Fibroblast of upper back skin (primary cell): ENCODE measurements around the gene STK16.
"Not testable (repeated sequence)": the region's sequence is repeated elsewhere in the genome, so short reads cannot be mapped to it uniquely, and the experiment has no call there.

ENCODE experiments used
- DNase-seq: peaks from one replicate; pipeline ENCODE4 v3.0.0-alpha.2; 2013

STK16 gene

DNA sequence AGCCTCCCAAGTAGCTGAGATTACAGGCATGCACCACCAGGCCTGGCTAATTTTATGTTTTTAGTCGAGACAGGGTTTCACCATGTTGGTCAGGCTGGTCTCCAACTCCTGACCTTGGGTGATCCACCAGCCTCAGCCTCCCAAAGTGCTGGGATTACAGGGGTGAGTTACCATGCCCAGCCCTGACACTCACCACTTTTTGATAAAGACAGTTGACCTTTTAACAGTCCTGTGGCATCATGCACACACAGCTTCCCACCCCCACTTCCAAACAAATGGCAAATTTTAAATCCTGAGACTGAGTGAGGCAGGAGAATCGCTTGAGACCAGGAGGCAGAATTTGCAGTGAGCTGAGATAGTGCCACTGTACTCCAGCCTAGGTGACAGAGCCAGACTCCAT, 27.7 kb downstream of the STK16 start:
- DNase-seq, result no peak

DNA sequence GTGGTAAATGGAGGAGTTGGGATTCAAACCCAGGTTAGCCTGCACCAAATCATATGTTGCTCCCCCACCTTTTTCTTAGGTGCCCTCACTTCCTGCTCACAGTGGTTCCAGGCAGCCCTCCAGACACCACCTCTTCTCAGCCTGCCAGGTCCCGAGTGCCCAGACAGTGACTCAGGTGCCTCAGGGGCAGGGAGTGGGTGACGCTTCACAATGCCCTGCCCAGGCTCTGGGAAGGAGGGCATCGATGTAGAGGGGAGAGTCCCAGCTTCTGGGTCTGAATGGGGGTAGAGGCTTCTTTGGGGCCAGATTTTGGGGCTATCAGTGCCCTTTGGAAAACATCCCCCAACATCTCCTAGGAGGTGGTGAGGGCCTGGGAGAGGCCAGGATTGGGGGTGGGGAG, 28.7 kb downstream of the STK16 start:
- no peak for DNase-seq

DNA sequence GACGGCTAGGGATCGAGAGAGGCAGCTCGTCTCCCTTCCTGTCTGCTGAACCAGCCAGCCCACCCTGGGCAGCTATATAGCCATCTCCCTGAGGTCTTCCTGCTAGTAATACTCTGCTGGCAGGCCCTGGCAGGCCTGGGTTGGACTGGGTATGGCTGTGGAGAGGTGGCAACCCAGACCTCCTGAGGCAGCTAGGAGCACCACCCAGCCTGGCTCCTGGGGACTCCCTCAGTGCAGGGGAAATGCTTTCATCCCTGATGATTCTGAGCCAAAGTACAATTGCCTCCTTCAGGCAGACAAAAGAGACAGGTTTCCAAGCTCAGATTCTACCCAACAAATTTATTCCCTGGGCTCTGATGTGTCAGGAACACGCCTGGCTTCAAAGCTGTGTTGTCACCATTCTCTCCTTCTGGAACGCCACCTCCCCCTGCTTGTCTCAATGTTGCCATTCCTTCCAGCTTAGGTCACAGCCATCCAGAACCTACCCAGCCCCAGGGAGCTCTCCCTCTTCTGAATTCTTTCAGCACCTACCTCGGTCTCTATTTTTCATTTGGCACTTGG, 29.2 kb downstream of the STK16 start:
- DNase-seq, result peak; percentile 88

DNA sequence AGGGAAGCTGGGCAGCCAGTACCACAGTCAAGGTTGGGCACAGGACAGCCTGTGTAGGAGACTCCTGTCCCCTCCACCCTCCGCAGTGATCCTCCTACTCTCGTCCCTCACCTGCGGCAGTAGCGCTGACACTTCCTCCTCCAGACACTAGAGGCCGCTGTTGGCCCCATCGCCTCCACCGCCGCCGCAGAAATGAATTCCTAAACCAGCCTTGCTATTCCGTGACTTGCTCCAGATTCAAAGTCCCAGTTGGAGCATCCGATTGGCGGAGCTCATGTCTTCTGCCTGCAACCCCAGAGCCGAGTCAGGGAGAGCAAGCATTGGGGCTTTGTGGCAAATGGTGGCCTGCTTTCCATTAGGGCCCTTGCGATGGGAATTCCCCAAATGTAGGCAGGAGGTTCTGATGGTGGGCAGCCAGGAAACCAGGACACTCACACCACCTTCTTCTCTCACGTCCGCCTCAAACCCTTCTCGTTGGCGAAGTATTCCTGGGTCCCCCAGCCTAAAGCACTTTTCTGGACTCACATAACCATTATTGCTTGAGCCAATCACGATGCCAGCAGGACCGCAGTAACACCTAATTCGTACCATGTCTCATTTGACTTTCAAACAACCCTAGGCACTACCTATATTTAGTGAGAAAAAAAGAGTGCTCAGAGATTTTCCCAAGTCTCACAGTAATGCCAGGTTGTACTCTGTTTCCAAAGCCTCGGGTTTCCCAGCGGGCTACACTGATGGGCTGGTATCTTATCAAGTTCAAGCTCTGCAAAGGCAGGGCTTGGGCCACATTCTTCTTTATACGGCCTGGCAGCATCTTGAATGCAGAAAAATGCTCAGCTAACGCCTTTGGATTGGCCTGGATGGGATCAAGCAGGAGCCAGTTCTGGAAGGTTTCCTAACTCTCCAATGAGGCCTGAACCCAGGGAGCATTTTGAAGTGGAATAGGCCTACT, 32.7 kb downstream of the STK16 start:
- peak; percentile 86 for DNase-seq

DNA sequence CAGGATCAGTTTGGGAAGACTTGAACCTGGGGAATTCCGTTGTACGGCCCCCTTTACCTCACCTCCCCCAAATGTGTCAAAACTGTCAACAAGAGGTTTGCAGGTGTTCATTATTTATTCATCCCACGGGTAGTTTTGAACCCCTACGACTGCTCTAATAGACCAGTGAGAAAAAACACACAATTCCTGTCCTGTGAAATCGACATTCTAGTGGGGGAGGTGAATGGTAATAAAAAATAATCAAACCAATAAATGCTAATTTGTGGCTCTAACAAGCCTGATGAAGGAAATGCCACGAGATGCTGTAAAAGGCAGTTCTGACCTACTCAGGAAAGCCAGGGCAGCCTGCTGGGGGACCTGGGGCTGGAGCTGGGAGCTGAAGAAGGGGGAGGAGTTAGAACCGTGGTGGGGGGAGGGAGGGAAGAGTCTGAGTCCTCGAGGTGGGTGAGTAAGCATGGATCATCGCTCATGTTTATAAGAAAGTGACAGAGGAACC, 33.4 kb downstream of the STK16 start:
- DNase-seq, result no peak

DNA sequence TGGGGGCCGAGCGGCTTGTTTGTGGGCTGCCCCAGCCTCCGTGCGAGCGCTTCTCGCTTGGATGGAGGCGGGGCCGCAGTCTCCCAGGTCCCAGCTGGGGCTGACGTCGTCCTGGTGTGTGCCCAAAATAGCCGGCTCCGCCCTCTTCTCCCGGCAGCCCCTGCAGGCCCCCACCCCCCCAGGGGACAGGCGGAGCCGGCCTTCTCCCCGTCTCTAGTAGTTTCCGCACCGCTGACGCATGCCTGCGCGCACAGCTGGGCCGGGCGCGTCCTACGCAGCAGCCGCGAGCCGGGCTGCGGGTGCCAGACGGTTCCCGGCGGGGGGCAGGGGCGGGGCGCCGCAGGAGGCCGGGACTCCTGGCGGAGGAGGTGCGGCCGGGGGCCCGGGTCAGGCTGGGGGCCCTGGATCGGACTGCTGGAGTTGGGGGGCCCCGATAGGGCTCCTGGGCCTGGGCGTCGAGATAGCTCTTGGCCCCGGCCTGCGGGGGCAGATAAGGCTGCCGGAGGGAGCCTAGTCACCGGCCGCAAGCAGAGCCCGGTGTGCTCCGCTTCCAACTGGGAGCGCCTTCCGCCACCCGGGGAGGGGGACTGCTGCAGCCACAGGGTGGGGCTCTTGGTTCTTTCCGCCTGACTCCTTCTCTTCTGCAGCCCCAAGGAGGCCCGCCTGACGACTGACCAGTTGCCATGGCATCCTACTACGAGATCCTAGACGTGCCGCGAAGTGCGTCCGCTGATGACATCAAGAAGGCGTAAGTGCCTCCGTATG, 34.1 kb downstream of the STK16 start, which contains the start of gene DNAJB2:
TSS of gene DNAJB2 (plus strand) at position 216 of the 765 bp plus-strand sequence. CDS start at position 684, 468 bp downstream.
- peak; percentile 99 for DNase-seq

DNA sequence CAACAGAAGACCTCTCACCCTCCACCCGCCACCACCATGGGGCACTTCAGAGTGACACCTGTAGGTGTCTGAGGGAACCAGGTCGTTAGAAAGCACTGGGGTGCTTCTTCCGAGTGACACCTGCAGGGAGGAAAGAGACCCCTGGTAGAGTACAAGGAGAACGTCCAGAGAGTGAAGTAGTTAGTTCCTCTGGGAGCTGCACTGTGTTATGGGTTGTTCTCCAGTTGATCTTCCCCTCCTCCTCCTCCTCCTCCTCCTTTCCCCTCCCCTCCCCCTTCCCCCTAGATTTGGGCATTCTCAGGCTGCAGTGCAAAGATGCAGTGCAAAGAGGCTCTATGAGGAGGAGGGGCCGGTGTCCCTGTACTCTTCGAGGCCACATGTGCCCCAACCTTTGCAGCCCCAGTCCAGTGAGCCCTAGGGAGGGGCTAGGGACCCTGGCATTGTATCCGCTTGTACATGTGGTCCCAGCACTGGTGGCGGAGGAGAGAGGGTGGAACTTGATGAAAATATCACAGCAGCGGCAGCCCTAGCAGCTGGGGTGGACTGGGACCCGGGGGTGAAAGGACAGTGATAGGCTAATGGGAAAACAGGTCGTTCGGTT, 34.7 kb downstream of the STK16 start:
- DNase-seq, result no peak

DNA sequence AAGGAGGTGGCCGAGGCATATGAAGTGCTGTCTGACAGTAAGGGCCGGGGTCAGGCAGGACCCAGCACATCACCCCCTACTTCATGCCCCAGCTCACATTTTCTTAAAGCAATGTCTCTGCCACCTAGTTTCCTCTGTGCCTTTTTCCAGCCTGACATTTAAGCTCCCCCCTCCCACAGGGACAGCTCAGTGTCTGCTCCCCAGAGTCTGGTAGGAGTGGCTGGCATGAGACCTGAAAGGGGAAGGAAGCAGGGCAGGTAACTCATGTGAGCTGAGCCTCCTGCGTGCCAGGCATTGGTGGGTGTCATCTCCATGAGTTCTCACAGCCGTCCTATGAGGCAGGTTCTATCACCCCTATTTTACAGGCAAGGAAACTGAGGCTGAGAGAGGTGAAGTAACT, 35.4 kb downstream of the STK16 start:
- DNase-seq, result no peak

DNA sequence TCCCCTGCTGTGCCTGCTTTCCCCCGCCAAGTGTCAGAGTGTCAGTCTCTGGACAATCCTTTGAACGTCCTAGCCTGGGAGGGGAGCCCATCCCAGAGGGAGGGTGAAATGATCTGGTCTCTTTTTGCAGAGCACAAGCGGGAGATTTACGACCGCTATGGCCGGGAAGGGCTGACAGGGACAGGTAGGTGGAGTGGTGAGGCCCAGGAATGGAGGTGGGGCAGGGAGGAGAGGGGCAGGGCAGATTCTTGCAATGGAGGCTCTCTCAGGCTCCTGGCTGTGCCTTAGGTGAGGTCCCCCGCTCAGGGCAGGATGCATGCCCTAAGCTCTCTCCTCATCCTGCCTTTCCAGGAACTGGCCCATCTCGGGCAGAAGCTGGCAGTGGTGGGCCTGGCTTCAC, 36.3 kb downstream of the STK16 start:
- no peak for DNase-seq

DNA sequence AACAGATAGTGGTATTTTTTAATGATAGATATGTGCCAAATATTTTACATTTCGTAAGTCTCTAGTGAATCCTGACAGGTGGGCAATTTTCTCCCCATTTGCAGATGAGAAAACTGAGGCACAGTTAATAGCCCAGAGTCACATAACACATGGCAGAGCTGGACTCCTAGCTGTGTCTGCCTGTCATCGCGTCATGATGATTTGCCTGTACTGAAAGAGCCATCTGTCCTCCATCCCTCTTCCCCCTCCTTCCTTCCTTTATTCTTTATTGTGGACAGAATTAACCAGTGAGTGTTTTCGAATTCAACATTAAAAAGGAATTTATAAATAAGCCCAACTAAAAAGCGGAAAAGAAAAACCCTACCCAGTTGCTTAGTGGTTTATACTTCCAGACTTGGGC, 37.1 kb downstream of the STK16 start:
- DNase-seq, result no peak

DNA sequence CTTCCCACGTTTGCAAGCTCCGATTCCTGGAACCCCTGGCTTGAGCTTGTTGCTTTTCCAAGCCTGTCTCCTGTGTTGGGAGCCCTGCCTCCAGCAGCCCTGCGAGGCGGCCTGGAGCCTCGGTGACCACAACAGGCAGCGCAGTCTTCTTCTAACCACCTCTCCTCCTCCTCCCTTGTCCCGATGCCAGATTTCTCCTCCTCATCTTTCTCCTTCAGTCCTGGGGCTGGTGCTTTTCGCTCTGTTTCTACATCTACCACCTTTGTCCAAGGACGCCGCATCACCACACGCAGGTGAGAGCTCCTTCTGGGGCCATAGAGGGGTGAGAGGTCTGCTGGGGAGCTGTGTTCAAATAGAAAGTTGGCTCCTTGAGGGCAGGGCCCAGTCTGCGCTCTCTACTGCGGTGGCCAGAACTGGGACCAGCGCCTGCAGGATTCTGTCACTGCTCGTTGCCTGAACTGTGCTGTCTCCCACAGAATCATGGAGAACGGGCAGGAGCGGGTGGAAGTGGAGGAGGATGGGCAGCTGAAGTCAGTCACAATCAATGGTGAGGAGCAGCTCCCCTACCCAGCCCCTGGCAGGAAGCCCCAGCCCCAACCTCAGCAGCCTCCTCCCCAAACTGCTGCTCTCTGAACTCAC, 37.8 kb downstream of the STK16 start:
- peak; percentile 23 for DNase-seq

DNA sequence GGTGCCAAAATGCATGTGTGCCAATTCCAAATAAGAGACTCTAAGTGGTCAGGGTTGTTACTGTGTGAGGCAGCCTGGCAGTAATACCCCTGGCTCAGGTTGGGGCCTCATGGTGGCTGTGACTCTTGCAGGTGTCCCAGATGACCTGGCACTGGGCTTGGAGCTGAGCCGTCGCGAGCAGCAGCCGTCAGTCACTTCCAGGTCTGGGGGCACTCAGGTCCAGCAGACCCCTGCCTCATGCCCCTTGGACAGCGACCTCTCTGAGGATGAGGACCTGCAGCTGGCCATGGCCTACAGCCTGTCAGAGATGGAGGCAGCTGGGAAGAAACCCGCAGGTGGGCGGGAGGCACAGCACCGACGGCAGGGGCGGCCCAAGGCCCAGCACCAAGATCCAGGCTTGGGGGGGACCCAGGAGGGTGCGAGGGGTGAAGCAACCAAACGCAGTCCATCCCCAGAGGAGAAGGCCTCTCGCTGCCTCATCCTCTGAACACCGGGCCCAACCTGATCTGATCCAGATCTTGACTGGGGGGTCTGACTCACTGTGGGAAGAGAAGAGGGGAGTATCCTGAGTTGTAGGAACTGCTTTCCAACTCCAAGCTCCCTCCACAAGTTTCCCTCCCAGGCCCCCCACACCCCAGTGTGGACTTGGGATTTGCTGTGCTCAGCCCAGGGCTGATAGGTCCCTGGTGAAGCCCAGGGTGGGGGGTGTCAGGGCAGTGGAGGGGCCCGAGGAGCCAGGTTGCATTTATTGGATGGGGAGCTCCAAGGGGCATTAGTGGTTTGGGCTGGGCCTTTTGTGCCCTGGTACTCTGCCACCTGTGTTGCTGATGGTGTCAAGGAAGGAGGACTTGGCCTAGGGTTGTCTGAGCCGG, 39.5 kb downstream of the STK16 start:
- DNase-seq, result no peak

DNA sequence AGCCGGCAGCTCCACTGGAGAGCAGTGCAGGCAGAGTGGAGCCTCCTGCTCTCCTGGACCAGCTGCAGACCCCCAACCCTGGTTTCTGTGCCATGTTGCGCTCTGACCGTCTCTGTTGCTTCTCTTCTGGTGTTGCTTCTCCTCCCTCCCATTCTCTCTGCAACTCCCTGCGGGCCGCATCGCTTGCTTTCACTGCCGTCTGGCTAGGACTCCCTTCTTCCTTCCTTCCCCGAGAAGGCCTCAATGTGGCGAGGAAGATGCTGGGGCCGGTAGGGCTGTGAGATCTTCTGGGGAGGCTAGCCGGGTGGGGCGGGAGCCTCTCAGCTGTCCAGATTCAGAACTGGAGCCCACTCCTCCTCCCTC, 40.1 kb downstream of the STK16 start:
- DNase-seq, result no peak

DNA sequence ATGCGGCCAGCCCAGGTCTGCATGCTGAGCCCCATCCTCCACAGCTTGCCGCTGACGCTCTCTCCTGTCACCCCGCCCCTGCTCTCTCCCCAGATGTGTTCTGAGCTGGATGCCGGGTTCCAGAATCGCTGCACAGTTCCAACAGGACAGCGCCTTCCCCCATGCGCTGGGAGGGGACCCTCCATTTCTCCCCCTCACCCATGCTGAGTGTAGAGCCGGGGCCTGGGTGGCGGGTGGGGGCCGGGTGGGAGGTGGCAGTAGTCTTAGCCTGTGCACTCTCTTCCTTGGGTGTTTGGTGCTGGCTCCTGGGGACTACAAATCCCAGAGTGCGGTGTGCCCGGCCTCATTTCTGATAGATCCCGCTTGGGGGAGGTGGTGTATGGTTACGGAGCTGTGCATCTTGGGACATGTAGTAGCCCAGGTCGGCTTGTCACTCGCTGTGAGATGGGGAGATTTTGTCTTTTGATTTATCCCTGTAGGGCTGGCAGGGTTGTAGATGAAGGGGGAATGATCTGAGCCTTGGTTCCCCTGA, 40.7 kb downstream of the STK16 start:
- DNase-seq, result peak; percentile 74

DNA sequence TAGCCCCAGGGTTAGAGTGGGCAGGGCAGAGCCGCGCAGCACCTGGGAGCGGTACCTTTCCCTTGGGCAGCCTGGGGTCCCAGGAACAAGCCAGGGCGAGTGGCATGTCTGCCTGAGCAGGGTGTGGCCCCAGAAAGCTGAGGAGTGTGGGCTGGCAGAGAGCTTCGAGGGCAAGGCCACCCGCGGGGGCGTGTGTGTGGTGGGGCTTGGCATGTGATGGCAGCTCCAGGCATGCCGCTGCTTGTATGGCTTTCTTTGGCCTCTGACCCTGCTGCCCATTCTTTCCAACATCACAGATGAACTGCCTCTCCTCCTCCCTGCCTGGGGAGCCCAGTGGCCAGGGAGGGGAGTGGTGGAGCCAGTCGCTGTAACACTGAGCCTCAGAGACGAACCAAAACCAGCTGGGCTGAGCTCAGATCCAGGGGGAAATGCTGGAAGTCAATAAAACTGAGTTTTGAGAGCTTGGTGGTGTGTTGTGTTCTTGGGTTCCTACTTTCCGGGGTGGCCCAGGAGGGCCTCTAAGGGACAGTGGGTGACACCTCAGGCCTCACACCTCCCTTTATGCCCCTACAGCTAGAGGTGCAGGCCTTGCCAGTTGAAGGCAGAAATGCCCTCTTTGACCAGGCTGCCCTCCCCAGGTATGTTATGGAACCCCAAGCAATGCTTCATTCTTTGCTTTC, 41.3 kb downstream of the STK16 start:
- DNase-seq, result no peak

DNA sequence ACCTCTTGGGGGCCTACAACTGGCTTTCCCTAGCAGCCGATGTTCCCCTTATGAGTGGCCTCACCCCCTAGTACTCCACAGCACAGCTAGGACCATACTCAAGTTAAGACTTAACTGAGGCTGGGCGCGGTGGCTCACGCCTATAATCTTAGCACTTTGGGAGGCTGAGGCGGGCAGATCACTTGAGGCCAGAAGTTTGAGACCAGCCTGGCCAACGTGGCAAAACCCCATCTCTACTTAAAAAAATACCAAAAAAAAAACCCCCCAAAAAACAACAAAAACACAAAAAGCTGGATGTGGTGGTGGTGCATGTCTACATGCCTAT, 41.8 kb downstream of the STK16 start:
- DNase-seq, result not testable (repeated sequence)

DNA sequence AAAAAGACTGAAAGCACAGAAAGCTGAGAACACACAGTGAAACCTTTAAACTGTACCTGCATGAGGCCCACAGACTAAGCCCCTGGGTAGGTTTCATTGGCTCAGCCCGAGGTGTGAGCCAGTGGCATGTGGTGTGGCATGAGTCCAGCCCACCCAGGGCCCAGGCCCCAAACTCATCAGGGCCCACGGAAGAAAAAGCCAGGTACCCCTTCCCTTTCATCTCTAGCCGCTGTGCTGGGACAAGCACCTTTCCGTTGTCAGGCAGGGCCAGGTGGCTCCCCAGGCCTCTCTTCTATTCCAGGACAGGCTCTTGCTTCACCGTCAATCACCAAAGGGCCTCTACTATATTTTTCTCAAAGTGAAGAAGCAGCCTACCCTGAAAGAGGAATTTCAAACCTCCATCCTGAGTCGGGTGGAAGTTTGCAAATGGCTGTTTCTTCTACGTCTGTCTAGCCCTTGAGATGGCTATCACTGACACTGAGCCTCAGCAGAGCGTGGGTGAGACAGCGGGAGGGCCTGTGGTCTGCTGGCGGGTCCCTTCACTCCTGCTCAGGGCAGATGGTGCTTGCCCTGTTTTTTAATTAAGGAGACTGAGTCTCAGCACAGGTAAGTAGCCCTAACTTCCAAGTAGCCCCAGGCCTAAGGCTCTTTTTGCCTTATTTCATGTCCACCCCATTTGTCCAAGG, 42.4 kb downstream of the STK16 start:
- DNase-seq, result no peak

DNA sequence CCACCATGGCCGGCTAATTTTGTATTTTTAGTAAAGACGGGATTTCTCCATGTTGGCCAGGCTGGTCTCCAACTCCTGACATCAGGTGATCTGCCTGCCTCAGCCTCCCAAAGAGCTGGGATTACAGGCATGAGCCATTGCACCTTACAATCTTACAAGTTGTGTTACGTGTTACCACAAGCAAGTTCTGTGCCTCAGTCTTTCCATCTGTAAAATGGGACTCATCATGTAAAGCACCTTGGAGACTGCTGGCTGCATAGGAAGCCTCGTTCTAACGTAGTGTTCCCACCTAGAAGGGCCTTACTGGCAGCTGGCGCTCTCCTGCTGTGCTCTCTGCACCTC, 43.9 kb downstream of the STK16 start:
- DNase-seq, result no peak

DNA sequence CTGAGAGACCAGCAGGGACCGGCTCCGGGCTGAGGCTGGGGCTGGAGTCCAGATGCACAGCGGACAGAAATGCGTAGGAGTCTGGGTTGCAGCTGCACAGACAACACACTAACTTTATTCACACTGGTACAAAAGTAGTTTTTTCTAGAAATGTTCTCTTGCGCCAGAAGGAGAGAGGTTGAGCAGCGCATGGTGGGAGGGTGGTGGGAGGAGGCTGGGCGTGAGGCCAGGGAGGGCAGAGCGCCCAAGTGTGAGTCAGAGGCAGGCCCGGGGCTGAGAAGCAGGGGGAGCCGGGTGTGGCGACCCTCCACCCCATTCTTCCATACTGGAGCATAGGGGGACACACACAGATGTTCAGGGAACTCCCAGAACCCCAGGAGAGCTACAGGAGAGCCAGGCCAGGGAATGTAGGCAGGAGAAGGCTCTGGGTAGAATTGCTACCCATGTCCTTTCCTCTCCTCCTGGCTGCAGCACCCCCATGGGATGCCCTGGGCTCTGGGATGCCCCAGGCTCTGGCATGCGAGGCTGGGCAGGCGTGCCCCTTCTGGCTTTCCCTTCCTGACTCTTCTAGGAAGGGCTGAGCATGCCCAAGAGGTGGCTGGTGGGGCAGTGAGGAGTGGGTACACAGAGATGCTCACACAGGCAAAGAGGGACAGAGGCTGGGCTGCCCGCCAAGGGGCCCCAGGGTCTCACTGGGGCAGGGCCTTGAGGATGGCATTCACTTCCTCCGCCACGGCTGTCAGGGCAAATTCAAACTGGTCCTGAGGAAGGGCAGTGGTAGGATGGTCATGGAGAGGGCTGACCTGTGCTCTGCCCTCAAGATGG, 44.5 kb downstream of the STK16 start:
- peak; percentile 87 for DNase-seq
